ENCODE data around the gene NRXN3. TPM values are rescaled to one million over a fixed set of nuclear protein-coding genes. Genes with fewer than 3 reads are reported as not detected.
A peak's percentile ranks its signal among the peaks of the same experiment; 100 is the strongest.

Gene NRXN3
- total and polyA plus RNA-seq, 8 donors = 0.53 to 2.5 (median 1.5) TPM

GRCh38 chr14:78927261-78927660 is 757.1 kb downstream of the NRXN3 start:
- intact Hi-C loops (cut with DNase I) = no loop called here
- Histone ChIP-seq H3K36me3 (no peaks in the 10 kb centered on the region), H3K4me3 (no peak overlapping the region), H3K9me3 (no peaks in the 10 kb centered on the region), H3K27me3 (peaks cover 0 to 5% (median 0%) of the 10 kb centered on the region in 4 donors), H3K4me1 (no peaks in the 10 kb centered on the region), H3K27ac (no peak overlapping the region)
- WGBS, 2 donors = 80 to 82% methylated on average over 3 of the region's 3 CpGs
- DNase-seq = no peak
- ATAC-seq = no peak
- no peak for FAIRE-seq
- TF ChIP-seq, protein P1, sequence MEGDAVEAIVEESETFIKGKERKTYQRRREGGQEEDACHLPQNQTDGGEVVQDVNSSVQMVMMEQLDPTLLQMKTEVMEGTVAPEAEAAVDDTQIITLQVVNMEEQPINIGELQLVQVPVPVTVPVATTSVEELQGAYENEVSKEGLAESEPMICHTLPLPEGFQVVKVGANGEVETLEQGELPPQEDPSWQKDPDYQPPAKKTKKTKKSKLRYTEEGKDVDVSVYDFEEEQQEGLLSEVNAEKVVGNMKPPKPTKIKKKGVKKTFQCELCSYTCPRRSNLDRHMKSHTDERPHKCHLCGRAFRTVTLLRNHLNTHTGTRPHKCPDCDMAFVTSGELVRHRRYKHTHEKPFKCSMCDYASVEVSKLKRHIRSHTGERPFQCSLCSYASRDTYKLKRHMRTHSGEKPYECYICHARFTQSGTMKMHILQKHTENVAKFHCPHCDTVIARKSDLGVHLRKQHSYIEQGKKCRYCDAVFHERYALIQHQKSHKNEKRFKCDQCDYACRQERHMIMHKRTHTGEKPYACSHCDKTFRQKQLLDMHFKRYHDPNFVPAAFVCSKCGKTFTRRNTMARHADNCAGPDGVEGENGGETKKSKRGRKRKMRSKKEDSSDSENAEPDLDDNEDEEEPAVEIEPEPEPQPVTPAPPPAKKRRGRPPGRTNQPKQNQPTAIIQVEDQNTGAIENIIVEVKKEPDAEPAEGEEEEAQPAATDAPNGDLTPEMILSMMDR (IDR thresholded peaks at IDR 0.05) = no peak

DNA sequence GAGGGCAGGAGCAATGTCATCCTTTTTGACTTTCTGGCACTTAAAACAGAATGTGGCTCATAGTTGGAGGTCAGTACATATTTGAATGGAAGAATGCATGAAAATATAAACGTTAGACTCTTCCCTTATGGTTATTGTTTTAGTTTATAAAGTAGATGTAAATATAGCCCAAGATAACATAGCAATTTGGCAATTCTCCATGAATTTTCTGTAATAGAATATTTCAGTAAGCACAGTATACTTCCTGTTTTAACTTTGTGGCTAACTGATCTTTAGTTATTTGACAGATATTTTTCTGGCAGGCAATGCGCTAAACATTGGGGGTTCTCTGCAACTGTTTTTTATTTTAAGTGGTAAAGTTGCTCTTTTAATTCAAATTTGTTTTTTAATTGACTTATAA is 763.0 kb downstream of the NRXN3 start:
- TF ChIP-seq, protein P1 (IDR thresholded peaks at IDR 0.05) = no peak
- Histone ChIP-seq H3K27me3 (peaks cover 0 to 5% (median 0%) of the 10 kb centered on the region in 4 donors), H3K4me3 (no peak overlapping the region), H3K9me3 (no peaks in the 10 kb centered on the region), H3K27ac (no peak overlapping the region), H3K36me3 (no peaks in the 10 kb centered on the region), H3K4me1 (no peaks in the 10 kb centered on the region)
- DNase-seq (no peak), FAIRE-seq (no peak), ATAC-seq (no peak)
- 21 to 29% methylated on average over 2 of the region's 2 CpGs for WGBS, 2 donors
- intact Hi-C loops (cut with DNase I) = no loop called here

GRCh38 chr14:78933948-78934524 is 763.9 kb downstream of the NRXN3 start:
- Histone ChIP-seq H3K27me3 (peaks cover 0 to 5% (median 0%) of the 10 kb centered on the region in 4 donors), H3K9me3 (no peaks in the 10 kb centered on the region), H3K27ac (no peak overlapping the region), H3K4me3 (no peak overlapping the region), H3K4me1 (no peaks in the 10 kb centered on the region), H3K36me3 (no peaks in the 10 kb centered on the region)
- TF ChIP-seq, protein P1 (IDR thresholded peaks at IDR 0.05) = peak in 3 of 4 donors; percentile 9 to 30 (median 16)
- no peak for FAIRE-seq
- intact Hi-C loops (cut with DNase I) = no loop called here
- peak in 3 of 4 donors; percentile 29 to 47 (median 37) for ATAC-seq
- 13 to 20% methylated on average over 4 of the region's 4 CpGs for WGBS, 2 donors
- peak in 1 of 6 donors; percentile 9 for DNase-seq

DNA sequence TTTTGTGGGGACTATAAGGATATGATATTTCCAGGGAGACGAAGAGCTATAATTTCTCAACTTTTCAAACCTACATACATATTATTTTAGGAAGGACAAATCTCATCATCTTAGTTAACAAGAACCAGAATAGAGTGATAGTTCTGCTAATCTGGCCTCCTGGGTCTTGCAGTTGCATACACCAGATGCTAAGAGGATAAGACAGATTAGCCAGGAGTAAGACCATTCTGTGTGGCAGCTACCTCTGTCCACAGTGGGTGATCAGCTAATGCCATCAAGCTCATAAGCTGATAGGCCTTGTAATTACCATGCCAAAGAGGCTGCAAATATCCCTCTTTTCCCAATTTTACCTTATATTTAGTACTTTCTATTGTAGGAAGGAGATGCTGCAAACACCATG is 776.8 kb downstream of the NRXN3 start:
- no peaks in the 10 kb centered on the region for H3K4me1 ChIP-seq
- FAIRE-seq = no peak
- H3K4me3 ChIP-seq = no peak overlapping the region
- 86 to 91% methylated on average over 1 of the region's 1 CpG for WGBS, 2 donors
- no peak for ATAC-seq
- intact Hi-C loops (cut with DNase I) = no loop called here
- no peaks in the 10 kb centered on the region for H3K36me3 ChIP-seq
- no peaks in the 10 kb centered on the region for H3K9me3 ChIP-seq
- H3K27me3 ChIP-seq = no peaks in the 10 kb centered on the region
- TF ChIP-seq, protein P1 (IDR thresholded peaks at IDR 0.05) = no peak
- no peak for DNase-seq
- no peak overlapping the region for H3K27ac ChIP-seq

- intact Hi-C loops (cut with DNase I) = no loop called here
- Histone ChIP-seq H3K36me3 (no peaks in the 10 kb centered on the region), H3K4me3 (no peak overlapping the region), H3K9me3 (no peaks in the 10 kb centered on the region), H3K4me1 (no peaks in the 10 kb centered on the region), H3K27me3 (no peaks in the 10 kb centered on the region), H3K27ac (no peak overlapping the region)
- ATAC-seq = no peak
- no peak for DNase-seq
- no peak for FAIRE-seq
- TF ChIP-seq, protein P1 (IDR thresholded peaks at IDR 0.05) = no peak
- 84 to 94% methylated on average over 2 of the region's 2 CpGs for WGBS, 2 donors
Measured at GRCh38 chr14:78947681-78948080, 777.5 kb downstream of the NRXN3 start.

Data from pancreas (tissue), 10 donors.